ENCODE results near the gene NTF4. TPM values are rescaled to one million over a fixed set of nuclear protein-coding genes. Genes with fewer than 3 reads are reported as not detected.

Gene NTF4, protein sequence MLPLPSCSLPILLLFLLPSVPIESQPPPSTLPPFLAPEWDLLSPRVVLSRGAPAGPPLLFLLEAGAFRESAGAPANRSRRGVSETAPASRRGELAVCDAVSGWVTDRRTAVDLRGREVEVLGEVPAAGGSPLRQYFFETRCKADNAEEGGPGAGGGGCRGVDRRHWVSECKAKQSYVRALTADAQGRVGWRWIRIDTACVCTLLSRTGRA
- polyA plus RNA-seq (2014; cell fraction: cytosol; rRNA removed), result not detected in 2 replicates
- not detected in 2 replicates for polyA plus RNA-seq (2014; cell fraction: nucleus; rRNA removed)

DNA sequence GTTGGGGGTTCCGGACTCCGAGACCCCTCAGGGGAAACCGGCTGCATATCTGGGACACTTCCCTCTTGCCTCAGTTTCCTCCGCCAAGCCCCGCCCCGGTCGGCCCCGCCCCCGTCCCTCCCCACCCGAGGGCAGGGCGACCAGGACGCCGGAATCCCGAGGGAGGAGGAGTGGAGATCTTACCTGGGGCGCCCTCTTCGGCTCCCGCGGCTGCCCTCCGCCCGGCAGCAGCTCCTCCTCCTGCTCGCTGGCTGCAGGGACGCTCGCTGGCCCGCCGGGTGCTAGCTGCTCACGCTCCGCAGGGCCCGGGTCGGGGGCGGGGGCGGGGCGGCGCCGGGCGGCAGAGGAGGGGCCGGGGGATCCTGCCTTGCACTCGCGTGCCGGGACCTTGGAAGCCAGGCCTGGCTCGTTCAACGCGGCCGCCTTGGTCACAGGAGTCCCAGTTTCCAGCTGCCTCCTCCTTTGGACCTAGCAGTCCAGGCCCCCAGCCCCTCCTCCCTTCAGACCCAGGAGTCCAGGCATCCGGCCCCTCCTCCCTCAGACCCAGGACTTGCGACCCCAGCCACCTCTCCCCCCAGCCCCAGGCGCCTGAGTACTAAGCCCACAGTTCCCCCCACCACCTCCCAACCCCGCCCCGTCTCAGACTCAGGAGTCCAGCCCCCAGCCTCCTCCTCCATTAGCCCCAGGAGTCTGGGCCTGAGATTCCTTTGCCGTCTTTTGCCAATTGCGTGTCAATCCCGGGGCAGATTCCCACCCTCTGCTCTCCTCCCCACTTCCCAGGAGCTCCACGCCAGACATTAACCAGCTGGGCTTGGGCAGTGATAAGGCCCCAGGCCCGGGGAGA, at the start of gene NTF4:
Gene NTF4 (minus strand): TSS at position 51 of the 844 bp plus-strand sequence. CDS start 2,821 bp downstream, outside the sequence.
- peak; percentile 30 for DNase-seq (ENCODE audit: low spot score)

- DNase-seq (ENCODE audit: low spot score), result peak; percentile 70
These were observed 49.4 kb upstream of the NTF4 start, which contains the start of gene LIN7B for GRCh38 chr19:49113762-49114629. LIN7B (plus strand) TSS chr19:49114370; CDS start chr19:49114405, 35 bp downstream.

GRCh38 chr19:49111218-49111998, 46.8 kb upstream of the NTF4 start:
- DNase-seq (ENCODE audit: low spot score), result no peak

DNA sequence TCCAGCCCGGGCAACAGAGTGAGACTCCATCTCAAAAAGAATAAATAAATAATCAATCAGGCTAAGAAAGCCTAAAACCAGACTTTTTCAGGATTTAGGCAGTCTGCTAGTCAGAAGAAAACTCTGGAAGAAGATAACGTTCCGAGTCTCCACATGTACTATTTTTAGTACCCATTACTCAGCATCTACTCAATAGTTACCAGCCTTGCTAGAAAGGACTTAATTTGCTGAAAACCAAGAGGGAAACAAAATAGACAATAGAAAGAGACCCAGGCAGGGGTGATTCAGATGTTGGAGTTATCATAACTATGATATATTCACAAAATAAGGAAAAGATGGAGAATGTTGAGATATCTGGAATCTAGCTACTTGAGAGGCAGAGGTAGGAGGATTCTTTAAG, 45.9 kb upstream of the NTF4 start:
- DNase-seq (ENCODE audit: low spot score), result no peak

DNA sequence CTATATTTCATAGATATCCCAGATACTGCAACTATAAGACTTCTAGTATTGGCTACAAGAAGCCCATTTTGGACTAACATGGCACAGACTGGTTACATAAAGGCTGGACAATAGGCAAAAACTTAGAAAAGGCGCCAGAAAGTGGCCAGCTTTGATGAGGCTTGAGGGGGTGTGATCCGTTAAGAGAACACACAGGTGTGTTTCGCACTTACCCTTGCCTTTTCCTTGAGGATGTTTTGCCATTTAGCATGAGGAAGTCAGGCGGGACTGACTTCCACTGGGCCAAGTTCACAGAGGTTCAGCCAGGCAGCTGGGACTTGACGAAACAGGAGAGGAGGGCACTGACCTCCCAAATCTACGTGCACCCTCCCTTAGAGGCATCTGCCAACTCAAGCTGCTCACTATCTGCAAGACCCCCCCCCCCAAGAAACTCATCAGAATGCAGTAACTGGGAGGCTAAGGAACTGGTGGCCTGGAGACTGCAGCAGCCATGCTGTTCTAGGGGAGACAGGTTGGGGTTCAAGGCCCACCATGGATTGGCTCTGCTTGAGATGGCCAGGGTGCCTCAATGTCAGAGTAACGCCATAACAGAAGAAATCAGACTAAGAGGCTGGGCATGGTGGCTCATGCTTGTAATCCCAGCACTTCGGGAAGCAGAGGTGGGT, 45.1 kb upstream of the NTF4 start:
- DNase-seq (ENCODE audit: low spot score), result no peak

- DNase-seq (ENCODE audit: low spot score), result no peak
These were observed 44.4 kb upstream of the NTF4 start for GRCh38 chr19:49109051-49109450.

- no peak for DNase-seq (ENCODE audit: low spot score)
These were observed 43.2 kb upstream of the NTF4 start for GRCh38 chr19:49107625-49108459.

GRCh38 chr19:49106648-49107135, 42.1 kb upstream of the NTF4 start:
- DNase-seq (ENCODE audit: low spot score), result peak; percentile 32

DNA sequence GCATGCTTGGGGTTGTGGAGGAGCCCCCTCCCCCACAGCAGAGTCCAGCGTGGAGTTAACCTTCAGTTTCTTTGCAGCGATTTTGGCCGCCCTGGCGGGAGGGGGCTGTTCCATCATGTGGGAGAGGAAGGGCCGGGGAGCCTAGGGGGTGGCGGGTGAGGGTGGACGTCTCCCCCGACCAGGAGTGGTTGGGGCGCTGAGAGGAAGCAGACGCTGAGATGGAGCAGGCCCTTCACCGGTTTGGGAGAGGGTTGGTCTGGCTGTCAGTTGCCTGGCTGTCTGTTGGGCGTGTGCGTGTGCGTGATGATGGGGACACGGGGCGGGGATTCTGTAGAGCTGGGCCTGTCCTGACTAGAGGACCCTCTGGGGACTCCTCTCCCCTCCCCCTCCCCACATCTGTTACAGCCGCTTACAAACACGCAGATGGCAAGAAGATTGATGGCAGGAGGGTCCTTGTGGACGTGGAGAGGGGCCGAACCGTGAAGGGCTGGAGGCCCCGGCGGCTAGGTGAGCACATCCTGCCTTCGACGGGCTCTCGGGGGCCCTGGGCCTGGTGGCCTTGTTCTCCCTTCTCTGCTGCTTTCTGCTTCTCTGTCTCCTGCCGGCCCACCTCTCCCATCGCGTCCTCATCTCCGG, 39.7 kb upstream of the NTF4 start:
- peak; percentile 22 for DNase-seq (ENCODE audit: low spot score)

GRCh38 chr19:49103331-49104085, 38.9 kb upstream of the NTF4 start:
- DNase-seq (ENCODE audit: low spot score), result no peak

DNA sequence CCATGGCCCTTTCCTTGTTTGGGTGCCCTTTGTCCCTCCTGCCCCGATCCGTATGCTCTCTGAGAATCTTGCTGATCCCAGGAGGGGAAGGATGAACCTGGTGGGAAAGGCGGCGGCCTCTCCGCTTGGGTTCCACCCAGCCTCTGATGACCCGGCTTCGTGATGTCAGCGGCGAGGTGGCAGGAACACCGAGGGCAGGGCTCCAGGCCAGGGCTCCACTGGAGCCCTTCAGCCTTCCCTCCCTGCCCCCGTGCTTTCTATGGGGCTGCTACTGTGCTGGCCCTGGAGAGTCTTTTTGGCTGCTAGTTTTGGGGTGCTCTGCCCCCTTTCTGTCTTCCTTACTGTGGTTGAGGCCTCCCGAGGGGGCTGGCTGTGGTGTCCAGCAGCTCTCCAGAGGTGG, 37.7 kb upstream of the NTF4 start:
- no peak for DNase-seq (ENCODE audit: low spot score)

- DNase-seq (ENCODE audit: low spot score), result no peak
These were observed 36.5 kb upstream of the NTF4 start for GRCh38 chr19:49101160-49101559.

GRCh38 chr19:49098795-49099194, 34.2 kb upstream of the NTF4 start:
- no peak for DNase-seq (ENCODE audit: low spot score)

- peak; percentile 49 for DNase-seq (ENCODE audit: low spot score)
These were observed 33.1 kb upstream of the NTF4 start for GRCh38 chr19:49097453-49098288.

- DNase-seq (ENCODE audit: low spot score), result no peak
These were observed 30.2 kb upstream of the NTF4 start for GRCh38 chr19:49094505-49095482.

DNA sequence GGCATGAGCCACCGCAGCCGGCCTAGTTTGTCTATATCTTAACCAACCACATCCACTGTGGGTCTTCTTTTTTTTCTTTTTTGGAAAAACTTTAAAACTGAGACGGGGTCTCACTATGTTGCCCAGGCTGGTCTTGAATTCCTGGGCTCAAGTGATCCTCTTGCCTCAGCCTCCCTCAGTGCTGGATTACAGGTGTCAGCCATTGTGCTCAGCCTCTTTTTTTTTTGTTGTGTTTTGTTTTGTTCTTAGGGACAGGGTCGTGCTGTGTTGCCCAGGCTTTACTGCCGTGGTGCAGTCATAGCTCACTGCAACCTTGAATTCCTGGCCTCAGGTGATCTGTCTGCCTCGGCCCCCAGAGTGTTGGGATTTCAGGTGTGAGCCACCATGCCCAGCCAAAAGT, 28.1 kb upstream of the NTF4 start:
- DNase-seq (ENCODE audit: low spot score), result no peak

Data from SK-N-DZ (cell line).